B cell (primary cell): ENCODE data around the gene ARHGAP42. TPM values are rescaled to one million over a fixed set of nuclear protein-coding genes. Genes with fewer than 3 reads are reported as not detected.

Experiments
- ATAC-seq: fragments of 200-7000 bp; cut with Tn5 transposase; one replicate; pipeline ENCODE4 v1.10.0; 2021; ENCODE audit warnings: low read depth, mild to moderate bottlenecking, moderate number of reproducible peaks, moderate library complexity
- CTCF ChIA-PET: fragments of 350-600 bp; sonication (Branson Sonifier 250); formaldehyde crosslinking; loops from one replicate; lab custom pipeline; 2021; ENCODE audit warnings: antibody characterized with exemption, inconsistent platforms; lab: Charles Lee
- POLR2A ChIA-PET: fragments of 350-600 bp; sonication (Branson Sonifier 250); formaldehyde crosslinking; loops from one replicate; lab custom pipeline; 2021; ENCODE audit warnings: antibody characterized with exemption; lab: Charles Lee
- DNase-seq: peaks from one replicate; pipeline ENCODE4 v3.0.0; 2013
- H2AFZ ChIP-seq: 2 replicates; pipeline ENCODE4 v1.6.1; 2012; ENCODE audit warnings: mild to moderate bottlenecking, low read depth, low read length; ENCODE audit not compliant: insufficient read depth, poor library complexity, severe bottlenecking
- H3K27ac ChIP-seq, 2 donors: 1 replicate in 1 of 2; 2 replicates in 1 of 2; pipeline ENCODE4 v1.5.1; 2012 to 2013; ENCODE audit warnings: low read length in 2 of 2, mild to moderate bottlenecking in 2 of 2, moderate library complexity in 1 of 2
- H3K27me3 ChIP-seq, 4 experiments: fragments of 200-600 bp in 1 of 4; sonication (generic) in 1 of 4; replicated peaks in 1 of 4; 1 replicate in 2 of 4; 2 replicates in 2 of 4; pipeline versions ENCODE4 v1.6.1 to v1.7.0; 2013 to 2016; ENCODE audit warnings: low read length in 3 of 4, mild to moderate bottlenecking in 2 of 4, mixed read lengths in 1 of 4, moderate library complexity in 1 of 4; ENCODE audit not compliant: insufficient read depth in 4 of 4, control insufficient read depth in 3 of 4; ENCODE audit errors: control extremely low read depth in 1 of 4
- H3K36me3 ChIP-seq, 2 experiments: replicated peaks in 1 of 2; 1 replicate in 1 of 2; 2 replicates in 1 of 2; pipeline versions ENCODE4 v1.6.1 to v1.7.1; 2013; ENCODE audit warnings: low read length in 1 of 2; ENCODE audit not compliant: insufficient read depth in 2 of 2, control insufficient read depth in 1 of 2; ENCODE audit errors: control extremely low read depth in 1 of 2, extremely low read depth in 1 of 2
- H3K4me1 ChIP-seq, 2 donors: fragments of 200-600 bp in 1 of 2; sonication (generic) in 1 of 2; 1 replicate in 1 of 2; 2 replicates in 1 of 2; pipeline versions ENCODE4 v1.5.1 to v1.6.1; 2013 to 2017; ENCODE audit warnings: low read length in 2 of 2; ENCODE audit not compliant: control insufficient read depth in 2 of 2, insufficient read depth in 2 of 2
- H3K4me2 ChIP-seq: replicated peaks from 2 replicates; pipeline ENCODE3; 2012; ENCODE audit warnings: mild to moderate bottlenecking, low read depth, low read length; ENCODE audit not compliant: poor library complexity, severe bottlenecking
- H3K4me3 ChIP-seq, 5 experiments: fragments of 200-600 bp in 1 of 5; sonication (generic) in 1 of 5; 1 replicate in 3 of 5; 2 replicates in 2 of 5; pipeline versions ENCODE4 v1.5.1 to v1.7.0; 2011 to 2016; ENCODE audit warnings: low read length in 4 of 5, mild to moderate bottlenecking in 4 of 5, low read depth in 2 of 5, control low read depth in 1 of 5, moderate library complexity in 1 of 5; ENCODE audit not compliant: insufficient read depth in 1 of 5; ENCODE audit errors: control extremely low read depth in 1 of 5, extremely low read depth in 1 of 5
- H3K79me2 ChIP-seq: fragments of 200-600 bp; sonication (generic); one replicate; pipeline ENCODE4 v1.6.0; 2016; ENCODE audit warnings: low read length; ENCODE audit not compliant: control insufficient read depth, insufficient read depth
- H3K9ac ChIP-seq: fragments of 200-600 bp; sonication (generic); 2 replicates; pipeline ENCODE4 v1.6.1; 2017; ENCODE audit warnings: mild to moderate bottlenecking, low read length, moderate library complexity
- H3K9me3 ChIP-seq, 3 donors: one replicate each; pipeline versions ENCODE4 v1.6.1 to v1.7.1; 2013; ENCODE audit warnings: low read length in 2 of 3; ENCODE audit not compliant: control insufficient read depth in 2 of 3, insufficient read depth in 1 of 3; ENCODE audit errors: control extremely low read depth in 1 of 3
- H4K20me1 ChIP-seq: 2 replicates; pipeline ENCODE4 v1.6.0; 2012; ENCODE audit warnings: mild to moderate bottlenecking, low read length; ENCODE audit not compliant: insufficient read depth, control insufficient read depth, poor library complexity, severe bottlenecking
- H3K27ac Mint-ChIP-seq: one replicate; pipeline ENCODE4 v1.8.0; 2021; ENCODE audit warnings: mixed read lengths
- H3K27me3 Mint-ChIP-seq: one replicate; pipeline ENCODE4 v1.8.0; 2021; ENCODE audit warnings: mixed read lengths
- H3K4me1 Mint-ChIP-seq: one replicate; pipeline ENCODE4 v1.8.0; 2021; ENCODE audit warnings: mixed read lengths
- H3K4me3 Mint-ChIP-seq: one replicate; pipeline ENCODE4 v1.8.0; 2021; ENCODE audit warnings: mixed read lengths
- H3K9me3 Mint-ChIP-seq: one replicate; pipeline ENCODE4 v1.8.0; 2022; ENCODE audit warnings: mixed read lengths; ENCODE audit not compliant: insufficient read depth
- EZH2 ChIP-seq: IDR thresholded peaks from 2 replicates; pipeline ENCODE4 v1.6.1; 2012; ENCODE audit warnings: borderline replicate concordance, low read depth, mild to moderate bottlenecking, moderate library complexity, low read length; ENCODE audit not compliant: insufficient read depth, poor library complexity, severe bottlenecking
- WGBS: methylation state at CpG from one replicate; pipeline ENCODE4 v1.1.5; 2013; ENCODE audit warnings: missing lambda C conversion rate; ENCODE audit not compliant: insufficient coverage; 5-methylcytosine and 5-hydroxymethylcytosine counted together
- intact Hi-C: fragments of 100-400 bp; cut with micrococcal nuclease; formaldehyde crosslinking; loops from one replicate; pipeline ENCODE4 v1.10.0; 2022
- polyA plus RNA-seq: library from polyadenylated mRNA; depleted of rRNA; stranded (reverse); fragments of >200 nt; gene quantifications from 2 replicates; pipeline ENCODE4 v1.2.3, GENCODE V29; 2012
- total RNA-seq, 2 donors: library from RNA; stranded (reverse); fragments of 120-200 nt in 1 of 2; gene quantifications; 1 replicate in 1 of 2; 2 replicates in 1 of 2; pipeline versions ENCODE4 v1.2.3 to v1.2.4, GENCODE V29; 2013 to 2022
- TF ChIP-seq, protein P1 (sequence below): fragments of 200-600 bp; IDR thresholded peaks from one replicate; pipeline ENCODE4 v1.8.0; 2022; ENCODE audit warnings: antibody characterized with exemption, mild to moderate bottlenecking

The ARHGAP42 gene
- total and polyA plus RNA-seq, 2 donors (not counting 1 experiment from before 2014, with no cell fraction given) = 3.8 to 4.9 TPM

DNA sequence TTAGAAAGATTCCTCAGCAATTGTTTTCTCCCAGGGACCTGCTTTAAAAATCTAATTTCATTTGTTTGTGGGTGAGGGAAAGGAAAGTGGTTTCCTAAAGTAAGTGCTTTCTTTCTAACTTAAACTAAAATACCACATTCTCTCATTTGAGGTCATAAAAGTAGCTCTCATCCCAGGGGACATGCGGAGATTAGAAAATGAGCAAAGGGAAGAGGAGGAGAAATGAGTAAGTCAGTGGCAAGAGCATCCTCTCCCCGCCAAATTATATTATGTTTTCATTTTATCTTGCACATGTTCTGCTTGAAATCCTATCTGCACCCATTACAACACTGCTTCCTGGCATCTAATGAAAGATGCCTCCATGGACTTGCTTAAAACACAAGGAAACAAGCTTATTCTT lies 191.4 kb downstream of the ARHGAP42 start:
- H3K4me3 Mint-ChIP-seq = no peak overlapping the region
- Histone ChIP-seq H3K27me3 (no peaks in the 10 kb centered on the region), H2AFZ (no peak overlapping the region), H4K20me1 (no peaks in the 10 kb centered on the region), H3K4me2 (no peak overlapping the region), H3K9me3 (no peaks in the 10 kb centered on the region), H3K9ac (no peak overlapping the region), H3K4me1 (no peaks in the 10 kb centered on the region), H3K27ac (no peak overlapping the region), H3K79me2 (no peaks in the 10 kb centered on the region), H3K4me3 (no peak overlapping the region), H3K36me3 (peaks cover 0 to 3% of the 10 kb centered on the region in 2 experiments)
- no CpG with 5 or more reads among the region's 2 CpGs for WGBS
- intact Hi-C loops = no loop called here
- ChIA-PET POLR2A (no interaction called here), CTCF (no interaction called here)
- ATAC-seq (no peak), DNase-seq (no peak)
- no peaks in the 10 kb centered on the region for H3K9me3 Mint-ChIP-seq
- H3K27me3 Mint-ChIP-seq = no peaks in the 10 kb centered on the region
- H3K4me1 Mint-ChIP-seq = peaks cover 2% of the 10 kb centered on the region
- H3K27ac Mint-ChIP-seq = no peak overlapping the region
- TF ChIP-seq, protein P1, sequence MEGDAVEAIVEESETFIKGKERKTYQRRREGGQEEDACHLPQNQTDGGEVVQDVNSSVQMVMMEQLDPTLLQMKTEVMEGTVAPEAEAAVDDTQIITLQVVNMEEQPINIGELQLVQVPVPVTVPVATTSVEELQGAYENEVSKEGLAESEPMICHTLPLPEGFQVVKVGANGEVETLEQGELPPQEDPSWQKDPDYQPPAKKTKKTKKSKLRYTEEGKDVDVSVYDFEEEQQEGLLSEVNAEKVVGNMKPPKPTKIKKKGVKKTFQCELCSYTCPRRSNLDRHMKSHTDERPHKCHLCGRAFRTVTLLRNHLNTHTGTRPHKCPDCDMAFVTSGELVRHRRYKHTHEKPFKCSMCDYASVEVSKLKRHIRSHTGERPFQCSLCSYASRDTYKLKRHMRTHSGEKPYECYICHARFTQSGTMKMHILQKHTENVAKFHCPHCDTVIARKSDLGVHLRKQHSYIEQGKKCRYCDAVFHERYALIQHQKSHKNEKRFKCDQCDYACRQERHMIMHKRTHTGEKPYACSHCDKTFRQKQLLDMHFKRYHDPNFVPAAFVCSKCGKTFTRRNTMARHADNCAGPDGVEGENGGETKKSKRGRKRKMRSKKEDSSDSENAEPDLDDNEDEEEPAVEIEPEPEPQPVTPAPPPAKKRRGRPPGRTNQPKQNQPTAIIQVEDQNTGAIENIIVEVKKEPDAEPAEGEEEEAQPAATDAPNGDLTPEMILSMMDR = no peak
- no peak for TF ChIP-seq EZH2

GRCh38 chr11:100882957-100883356 lies 195.9 kb downstream of the ARHGAP42 start:
- no peaks in the 10 kb centered on the region for H3K9me3 ChIP-seq
- H3K27ac ChIP-seq = no peak overlapping the region
- no peaks in the 10 kb centered on the region for H3K36me3 ChIP-seq
- POLR2A ChIA-PET = no interaction called here
- WGBS = no CpG with 5 or more reads among the region's 1 CpG
- Mint-ChIP-seq H3K27me3 (no peaks in the 10 kb centered on the region), H3K4me3 (no peak overlapping the region), H3K9me3 (no peaks in the 10 kb centered on the region), H3K27ac (no peak overlapping the region), H3K4me1 (peaks cover 2% of the 10 kb centered on the region)
- CTCF ChIA-PET = no interaction called here
- DNase-seq = no peak
- no peak overlapping the region for H3K4me2 ChIP-seq
- H3K9ac ChIP-seq = no peak overlapping the region
- no peaks in the 10 kb centered on the region for H3K27me3 ChIP-seq
- no peaks in the 10 kb centered on the region for H3K79me2 ChIP-seq
- H3K4me3 ChIP-seq = no peak overlapping the region
- no peaks in the 10 kb centered on the region for H3K4me1 ChIP-seq
- TF ChIP-seq, protein P1 = no peak
- no peak for TF ChIP-seq EZH2
- H2AFZ ChIP-seq = no peak overlapping the region
- H4K20me1 ChIP-seq = no peaks in the 10 kb centered on the region
- intact Hi-C loops = no loop called here
- ATAC-seq = no peak
